COLO668 (cell line): ENCODE measurements around the gene ABTB2.

ENCODE experiments used
- DNase-seq: peaks from one replicate; lab custom pipeline; 2025; ENCODE audit not compliant: unreplicated experiment; lab: John Stamatoyannopoulos, UW

ABTB2 gene

GRCh38 chr11:34128824-34129223 lies 229.0 kb downstream of the ABTB2 start:
- no peak for DNase-seq

- no peak for DNase-seq
Observed at GRCh38 chr11:34126959-34127848, 230.6 kb downstream of the ABTB2 start.

- DNase-seq = no peak
Observed at GRCh38 chr11:34124885-34125668, 232.7 kb downstream of the ABTB2 start.

- no peak for DNase-seq
Observed at GRCh38 chr11:34120651-34121050, 237.2 kb downstream of the ABTB2 start.

- no peak for DNase-seq
Observed at GRCh38 chr11:34114471-34114870, 243.3 kb downstream of the ABTB2 start.

GRCh38 chr11:34114014-34114413 lies 243.8 kb downstream of the ABTB2 start:
- DNase-seq = no peak

- no peak for DNase-seq
Observed at GRCh38 chr11:34111722-34112270, 246.0 kb downstream of the ABTB2 start.

- no peak for DNase-seq
Observed at GRCh38 chr11:34105957-34106504, 251.8 kb downstream of the ABTB2 start.

GRCh38 chr11:34105079-34105956 lies 252.5 kb downstream of the ABTB2 start, which contains the start of gene NAT10:
TSS of gene NAT10 (plus strand) at chr11:34105629. CDS start at chr11:34108226, 2,597 bp downstream.
- DNase-seq = peak; percentile 97

GRCh38 chr11:34104680-34105078 lies 253.1 kb downstream of the ABTB2 start:
- DNase-seq = no peak
